Activated naive CD4-positive, alpha-beta T cell treated with anti-CD3 and anti-CD28 coated beads, Interleukin-2, amount 50 U/mL, for 72 hours (primary cell): ENCODE data around the gene NR6A1. TPM values are rescaled to one million over a fixed set of nuclear protein-coding genes. Genes with fewer than 3 reads are reported as not detected.

Experiments used
- ATAC-seq, 2 donors: fragments of 150-1000 bp; cut with Tn5 transposase; 2 replicates each; pipeline ENCODE4 v1.10.0; 2021; ENCODE audit warnings: mild to moderate bottlenecking in 2 of 2, moderate library complexity in 2 of 2
- DNase-seq, 2 donors: peaks; one replicate each; pipeline ENCODE4 v3.0.0; 2021 to 2022; ENCODE audit warnings: low spot score in 2 of 2
- H3K27ac Mint-ChIP-seq, 2 donors: one replicate each; pipeline ENCODE4 v1.8.0; 2022; ENCODE audit warnings: mild to moderate bottlenecking in 2 of 2, mixed read lengths in 2 of 2
- H3K36me3 Mint-ChIP-seq, 2 donors: one replicate each; pipeline ENCODE4 v1.8.0; 2022; ENCODE audit warnings: mixed read lengths in 2 of 2
- H3K9me3 Mint-ChIP-seq, 2 donors: one replicate each; pipeline ENCODE4 v1.8.0; 2022; ENCODE audit warnings: mixed read lengths in 2 of 2
- total RNA-seq, 2 donors: library from RNA; stranded (reverse); gene quantifications; one replicate each; pipeline ENCODE4 v1.2.3, GENCODE V29; 2022

Gene NR6A1
- total RNA-seq, 2 donors from 2014 or later, result 0.58 to 0.84 TPM

GRCh38 chr9:124611106-124611505 is 160.0 kb downstream of the NR6A1 start:
- no peak overlapping the region for H3K27ac Mint-ChIP-seq
- no peaks in the 10 kb centered on the region for H3K36me3 Mint-ChIP-seq
- no peak for DNase-seq
- no peak for ATAC-seq
- no peaks in the 10 kb centered on the region for H3K9me3 Mint-ChIP-seq

- Mint-ChIP-seq H3K27ac (no peak overlapping the region), H3K9me3 (no peaks in the 10 kb centered on the region), H3K36me3 (no peaks in the 10 kb centered on the region)
- DNase-seq (no peak), ATAC-seq (no peak)
Observed at GRCh38 chr9:124606027-124606426, 165.1 kb downstream of the NR6A1 start.

- no peak for ATAC-seq
- Mint-ChIP-seq H3K36me3 (no peaks in the 10 kb centered on the region), H3K9me3 (no peaks in the 10 kb centered on the region), H3K27ac (no peak overlapping the region)
- DNase-seq, result no peak
Observed at GRCh38 chr9:124605258-124605657, 165.9 kb downstream of the NR6A1 start.

GRCh38 chr9:124602632-124603031 is 168.5 kb downstream of the NR6A1 start:
- H3K27ac Mint-ChIP-seq, result no peak overlapping the region
- H3K9me3 Mint-ChIP-seq, result no peaks in the 10 kb centered on the region
- no peaks in the 10 kb centered on the region for H3K36me3 Mint-ChIP-seq
- ATAC-seq (no peak), DNase-seq (no peak)

- DNase-seq (no peak), ATAC-seq (no peak)
- no peaks in the 10 kb centered on the region for H3K36me3 Mint-ChIP-seq
- H3K27ac Mint-ChIP-seq, result no peak overlapping the region
- no peaks in the 10 kb centered on the region for H3K9me3 Mint-ChIP-seq
Observed at GRCh38 chr9:124602204-124602603, 168.9 kb downstream of the NR6A1 start.

GRCh38 chr9:124600407-124600806 is 170.7 kb downstream of the NR6A1 start:
- no peak for DNase-seq
- Mint-ChIP-seq H3K27ac (no peak overlapping the region), H3K9me3 (no peaks in the 10 kb centered on the region), H3K36me3 (no peaks in the 10 kb centered on the region)
- no peak for ATAC-seq

- no peak overlapping the region for H3K27ac Mint-ChIP-seq
- H3K36me3 Mint-ChIP-seq, result no peaks in the 10 kb centered on the region
- ATAC-seq (no peak), DNase-seq (no peak)
- no peaks in the 10 kb centered on the region for H3K9me3 Mint-ChIP-seq
Observed at GRCh38 chr9:124599121-124599795, 171.9 kb downstream of the NR6A1 start.

- Mint-ChIP-seq H3K27ac (no peak overlapping the region), H3K9me3 (no peaks in the 10 kb centered on the region), H3K36me3 (no peaks in the 10 kb centered on the region)
- DNase-seq, result no peak
- no peak for ATAC-seq
Observed at GRCh38 chr9:124598048-124598447, 173.1 kb downstream of the NR6A1 start.

- DNase-seq (no peak), ATAC-seq (no peak)
- no peaks in the 10 kb centered on the region for H3K9me3 Mint-ChIP-seq
- H3K27ac Mint-ChIP-seq, result no peak overlapping the region
- no peaks in the 10 kb centered on the region for H3K36me3 Mint-ChIP-seq
Observed at GRCh38 chr9:124596172-124596839, 174.8 kb downstream of the NR6A1 start.

- DNase-seq, result no peak
- Mint-ChIP-seq H3K27ac (no peak overlapping the region), H3K36me3 (no peaks in the 10 kb centered on the region), H3K9me3 (no peaks in the 10 kb centered on the region)
- ATAC-seq, result no peak
Observed at GRCh38 chr9:124595743-124596142, 175.4 kb downstream of the NR6A1 start.

- Mint-ChIP-seq H3K27ac (no peak overlapping the region), H3K36me3 (no peaks in the 10 kb centered on the region), H3K9me3 (no peaks in the 10 kb centered on the region)
- ATAC-seq (no peak), DNase-seq (no peak)
Observed at GRCh38 chr9:124594673-124595072, 176.4 kb downstream of the NR6A1 start.

- DNase-seq, result no peak
- no peaks in the 10 kb centered on the region for H3K36me3 Mint-ChIP-seq
- ATAC-seq, result no peak
- no peaks in the 10 kb centered on the region for H3K9me3 Mint-ChIP-seq
- no peak overlapping the region for H3K27ac Mint-ChIP-seq
Observed at GRCh38 chr9:124594225-124594624, 176.9 kb downstream of the NR6A1 start.

GRCh38 chr9:124593651-124594058 is 177.5 kb downstream of the NR6A1 start:
- no peaks in the 10 kb centered on the region for H3K36me3 Mint-ChIP-seq
- no peak overlapping the region for H3K27ac Mint-ChIP-seq
- ATAC-seq, result no peak
- H3K9me3 Mint-ChIP-seq, result no peaks in the 10 kb centered on the region
- no peak for DNase-seq

GRCh38 chr9:124593200-124593599 is 177.9 kb downstream of the NR6A1 start:
- Mint-ChIP-seq H3K9me3 (no peaks in the 10 kb centered on the region), H3K27ac (no peak overlapping the region), H3K36me3 (no peaks in the 10 kb centered on the region)
- no peak for ATAC-seq
- DNase-seq, result no peak

GRCh38 chr9:124590889-124591641 is 180.0 kb downstream of the NR6A1 start:
- Mint-ChIP-seq H3K9me3 (no peaks in the 10 kb centered on the region), H3K27ac (no peak overlapping the region), H3K36me3 (no peaks in the 10 kb centered on the region)
- no peak for DNase-seq
- ATAC-seq, result no peak

- DNase-seq (no peak), ATAC-seq (no peak)
- no peaks in the 10 kb centered on the region for H3K9me3 Mint-ChIP-seq
- H3K27ac Mint-ChIP-seq, result no peak overlapping the region
- no peaks in the 10 kb centered on the region for H3K36me3 Mint-ChIP-seq
Observed at GRCh38 chr9:124584631-124585030, 186.5 kb downstream of the NR6A1 start.

GRCh38 chr9:124583134-124583533 is 188.0 kb downstream of the NR6A1 start:
- H3K36me3 Mint-ChIP-seq, result no peaks in the 10 kb centered on the region
- no peaks in the 10 kb centered on the region for H3K9me3 Mint-ChIP-seq
- no peak for DNase-seq
- no peak for ATAC-seq
- H3K27ac Mint-ChIP-seq, result no peak overlapping the region

- no peak for ATAC-seq
- Mint-ChIP-seq H3K27ac (no peak overlapping the region), H3K36me3 (no peaks in the 10 kb centered on the region), H3K9me3 (no peaks in the 10 kb centered on the region)
- no peak for DNase-seq
Observed at GRCh38 chr9:124580186-124580585, 190.9 kb downstream of the NR6A1 start.
